ENCODE measurements around the gene MALL. TPM values are rescaled to one million over a fixed set of nuclear protein-coding genes. Genes with fewer than 3 reads are reported as not detected.
"Not testable (repeated sequence)": the region's sequence is repeated elsewhere in the genome, so short reads cannot be mapped to it uniquely, and the experiment has no call there.

Gene MALL
- total and polyA plus RNA-seq, 2 of the 8 experiments (the other 6 are each of a cell fraction or from before 2014, with no cell fraction given) = 3.9 to 8.0 TPM

DNA sequence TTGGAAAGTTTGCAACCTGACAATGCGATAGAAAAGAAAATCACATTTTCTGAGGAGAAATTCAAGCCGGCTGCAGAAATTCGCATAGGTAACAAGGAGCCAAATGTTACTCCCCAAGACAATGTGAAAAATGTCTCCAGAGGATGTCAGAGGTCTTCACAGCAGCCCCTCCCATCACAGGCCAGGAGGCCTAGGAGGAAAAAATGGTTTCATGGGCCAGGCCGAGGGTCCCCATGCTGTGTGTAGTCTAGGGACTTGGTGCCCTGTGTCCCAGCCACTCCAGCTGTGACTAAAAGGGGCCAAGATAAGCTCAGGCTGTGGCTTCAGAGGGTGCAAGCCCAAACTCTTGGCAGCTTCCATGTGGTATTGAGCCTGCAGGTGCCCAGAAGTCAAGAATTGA lies 39.2 kb upstream of the MALL start:
- H3K79me1 ChIP-seq (ENCODE audit: low read depth, low read length); H4K5ac ChIP-seq (ENCODE audit: insufficient read length, low read depth, low read length); FAIRE-seq; H2AFZ ChIP-seq (ENCODE audit: low read length); H4K91ac ChIP-seq (replicated peaks; ENCODE audit: insufficient read length, low read length); H3K4ac ChIP-seq (replicated peaks; ENCODE audit: insufficient read length, low read depth, low read length); H3K79me2 ChIP-seq (ENCODE audit: control insufficient read depth in 1 of 2, insufficient read depth in 2 of 2, low read length in 2 of 2); H3K27me3 ChIP-seq (replicated peaks in 1 of 4; ENCODE audit: control insufficient read depth in 3 of 4, extremely low read depth in 1 of 4, insufficient read depth in 3 of 4, low read length in 3 of 4); H3K36me3 ChIP-seq (ENCODE audit: control insufficient read depth in 2 of 4, insufficient read depth in 4 of 4, low read length in 3 of 4); H2AK5ac ChIP-seq (ENCODE audit: low read depth, low read length); H3K4me2 ChIP-seq (ENCODE audit: insufficient read depth in 1 of 2, low read depth in 2 of 2, low read length in 2 of 2); H2BK5ac ChIP-seq (ENCODE audit: low read depth, low read length); H3K18ac ChIP-seq (ENCODE audit: extremely low read depth, low read length); POLR2A ChIA-PET (ENCODE audit: partially characterized antibody); H3K4me1 ChIP-seq (replicated peaks in 1 of 4; ENCODE audit: control insufficient read depth in 3 of 4, insufficient read depth in 4 of 4, low read length in 3 of 4); H3K56ac ChIP-seq (replicated peaks; ENCODE audit: insufficient read length, low read depth, low read length); H3K23ac ChIP-seq (ENCODE audit: insufficient read length); H2BK12ac ChIP-seq (ENCODE audit: low read depth, low read length); H4K8ac ChIP-seq (ENCODE audit: extremely low read depth, insufficient read depth, low read length); H2BK120ac ChIP-seq (replicated peaks; ENCODE audit: low read depth, low read length); H2BK15ac ChIP-seq (ENCODE audit: low read length); H3K14ac ChIP-seq (ENCODE audit: insufficient read length); H3K23me2 ChIP-seq (ENCODE audit: low read depth, low read length); H3K9ac ChIP-seq (replicated peaks in 1 of 4; ENCODE audit: extremely low read depth in 1 of 4, low read depth in 3 of 4, low read length in 3 of 4); H4K20me1 ChIP-seq (replicated peaks in 1 of 2; ENCODE audit: control insufficient read depth in 1 of 2, insufficient read depth in 2 of 2, low read length in 2 of 2); DNase-seq (ENCODE audit: low read depth in 1 of 2, low spot score in 2 of 2); H2BK20ac ChIP-seq (ENCODE audit: low read length); H3K4me3 ChIP-seq (ENCODE audit: extremely low read depth in 1 of 4, insufficient read depth in 2 of 4, low read depth in 3 of 4, low read length in 4 of 4); H3K27ac ChIP-seq (ENCODE audit: low read depth, low read length): not testable (repeated sequence)
- 93% methylated on average over 4 of the region's 4 CpGs; no CpG with 5 or more reads in 1 of the 2 experiments for WGBS, 2 experiments (ENCODE audit: extremely low coverage in 1 of 2, insufficient coverage in 1 of 2, insufficient read length in 1 of 2, insufficient replicate concordance in 2 of 2, low coverage in 1 of 2, low lambda C conversion rate in 2 of 2, missing lambda C conversion rate in 1 of 2)
- CTCF ChIA-PET (ENCODE audit: partially characterized antibody) = interaction anchor here (1.1 to 3.4 kb wide), 3 partner anchors 13 to 39 kb away, joined by 3 to 22 read pairs (median 3); partner anchors contain the start of gene MALL
- peaks cover 13 to 16% of the 10 kb centered on the region in 2 experiments for H3K9me3 ChIP-seq (ENCODE audit: insufficient read depth in 2 of 2, low read depth in 1 of 2, low read length in 1 of 2)

DNA sequence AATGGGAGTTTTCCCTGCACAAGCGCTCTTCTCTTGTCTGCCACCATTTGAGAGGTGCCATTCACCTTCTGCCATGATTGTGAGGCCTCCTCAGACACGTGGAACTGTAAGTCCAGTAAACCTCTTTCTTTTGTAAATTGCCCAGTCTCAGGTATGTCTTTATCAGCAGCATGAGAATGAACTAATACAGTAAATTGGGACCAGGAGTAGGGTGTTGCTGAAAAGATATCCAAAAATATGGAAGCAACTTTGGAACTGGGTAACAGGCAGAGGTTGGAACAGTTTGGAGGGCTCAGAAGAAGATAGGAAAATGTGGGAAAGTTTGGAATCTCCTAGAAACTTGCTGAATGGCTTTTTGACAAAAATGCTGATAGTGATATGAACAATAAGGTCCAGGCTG lies 38.6 kb upstream of the MALL start:
- POLR2A ChIA-PET (ENCODE audit: partially characterized antibody); H4K5ac ChIP-seq (ENCODE audit: insufficient read length, low read depth, low read length); H2BK5ac ChIP-seq (ENCODE audit: low read depth, low read length); H4K20me1 ChIP-seq (replicated peaks in 1 of 2; ENCODE audit: control insufficient read depth in 1 of 2, insufficient read depth in 2 of 2, low read length in 2 of 2); H3K56ac ChIP-seq (replicated peaks; ENCODE audit: insufficient read length, low read depth, low read length); H3K27ac ChIP-seq (ENCODE audit: low read depth, low read length); H3K79me2 ChIP-seq (ENCODE audit: control insufficient read depth in 1 of 2, insufficient read depth in 2 of 2, low read length in 2 of 2); H3K4me1 ChIP-seq (replicated peaks in 1 of 4; ENCODE audit: control insufficient read depth in 3 of 4, insufficient read depth in 4 of 4, low read length in 3 of 4); H2BK15ac ChIP-seq (ENCODE audit: low read length); CTCF ChIA-PET (ENCODE audit: partially characterized antibody); H3K23me2 ChIP-seq (ENCODE audit: low read depth, low read length); H3K4ac ChIP-seq (replicated peaks; ENCODE audit: insufficient read length, low read depth, low read length); H3K4me2 ChIP-seq (ENCODE audit: insufficient read depth in 1 of 2, low read depth in 2 of 2, low read length in 2 of 2); DNase-seq (ENCODE audit: low read depth in 1 of 2, low spot score in 2 of 2); H2BK12ac ChIP-seq (ENCODE audit: low read depth, low read length); H3K79me1 ChIP-seq (ENCODE audit: low read depth, low read length); H2BK120ac ChIP-seq (replicated peaks; ENCODE audit: low read depth, low read length); H3K18ac ChIP-seq (ENCODE audit: extremely low read depth, low read length); H4K91ac ChIP-seq (replicated peaks; ENCODE audit: insufficient read length, low read length); H3K23ac ChIP-seq (ENCODE audit: insufficient read length); H3K9ac ChIP-seq (replicated peaks in 1 of 4; ENCODE audit: extremely low read depth in 1 of 4, low read depth in 3 of 4, low read length in 3 of 4); H2BK20ac ChIP-seq (ENCODE audit: low read length); FAIRE-seq; H2AFZ ChIP-seq (ENCODE audit: low read length); H3K36me3 ChIP-seq (ENCODE audit: control insufficient read depth in 2 of 4, insufficient read depth in 4 of 4, low read length in 3 of 4); H2AK5ac ChIP-seq (ENCODE audit: low read depth, low read length); H3K14ac ChIP-seq (ENCODE audit: insufficient read length); H3K27me3 ChIP-seq (replicated peaks in 1 of 4; ENCODE audit: control insufficient read depth in 3 of 4, extremely low read depth in 1 of 4, insufficient read depth in 3 of 4, low read length in 3 of 4); H3K4me3 ChIP-seq (ENCODE audit: extremely low read depth in 1 of 4, insufficient read depth in 2 of 4, low read depth in 3 of 4, low read length in 4 of 4); H4K8ac ChIP-seq (ENCODE audit: extremely low read depth, insufficient read depth, low read length): not testable (repeated sequence)
- peaks cover 13 to 16% of the 10 kb centered on the region in 2 experiments for H3K9me3 ChIP-seq (ENCODE audit: insufficient read depth in 2 of 2, low read depth in 1 of 2, low read length in 1 of 2)
- WGBS, 2 experiments (ENCODE audit: extremely low coverage in 1 of 2, insufficient coverage in 1 of 2, insufficient read length in 1 of 2, insufficient replicate concordance in 2 of 2, low coverage in 1 of 2, low lambda C conversion rate in 2 of 2, missing lambda C conversion rate in 1 of 2) = 78% methylated on average over 2 of the region's 2 CpGs; no CpG with 5 or more reads in 1 of the 2 experiments
